Lung (tissue), 12 donors: ENCODE data around the gene COPG2. TPM values are rescaled to one million over a fixed set of nuclear protein-coding genes. Genes with fewer than 3 reads are reported as not detected.

Experiments
- ATAC-seq: fragments of 200-7000 bp; cut with Tn5 transposase; one replicate; pipeline ENCODE4 v1.9.1; 2020; ENCODE audit warnings: moderate number of reproducible peaks; ENCODE audit not compliant: insufficient read depth, low FRiP score
- DNase-seq, 3 donors: peaks; one replicate each; pipeline ENCODE4 v3.0.0-alpha.2; 2013 to 2017
- H3K27ac ChIP-seq, 2 donors: one replicate each; pipeline ENCODE4 v1.5.1; 2013; ENCODE audit warnings: mild to moderate bottlenecking in 2 of 2, moderate library complexity in 2 of 2, control low read depth in 1 of 2, inconsistent platforms in 1 of 2, low read depth in 1 of 2, low read length in 1 of 2
- H3K27me3 ChIP-seq, 3 donors: one replicate each; pipeline ENCODE4 v1.5.1; 2013; ENCODE audit warnings: low read length in 2 of 3; ENCODE audit not compliant: control insufficient read depth in 3 of 3, insufficient read depth in 3 of 3
- H3K36me3 ChIP-seq, 4 donors: one replicate each; pipeline ENCODE4 v1.5.1; 2013; ENCODE audit warnings: low read length in 4 of 4, mild to moderate bottlenecking in 1 of 4, moderate library complexity in 1 of 4; ENCODE audit not compliant: control insufficient read depth in 4 of 4, insufficient read depth in 4 of 4
- H3K4me1 ChIP-seq, 5 donors: one replicate each; pipeline ENCODE4 v1.5.1; 2013; ENCODE audit warnings: low read length in 5 of 5, mild to moderate bottlenecking in 2 of 5, moderate library complexity in 1 of 5; ENCODE audit not compliant: control insufficient read depth in 5 of 5, insufficient read depth in 5 of 5
- H3K4me3 ChIP-seq: one replicate; pipeline ENCODE4 v1.5.1; 2013; ENCODE audit warnings: mild to moderate bottlenecking, control low read depth, moderate library complexity
- H3K9ac ChIP-seq, 2 donors: one replicate each; pipeline ENCODE4 v1.5.1; 2013; ENCODE audit warnings: low read length in 2 of 2, control low read depth in 1 of 2; ENCODE audit not compliant: insufficient read depth in 1 of 2
- H3K9me3 ChIP-seq, 4 donors: one replicate each; pipeline ENCODE4 v1.5.1; 2013; ENCODE audit warnings: low read length in 3 of 4, mild to moderate bottlenecking in 1 of 4, moderate library complexity in 1 of 4; ENCODE audit not compliant: control insufficient read depth in 4 of 4, insufficient read depth in 3 of 4
- CTCF ChIP-seq: IDR thresholded peaks from 2 replicates; pipeline ENCODE4 v1.5.1; 2012; ENCODE audit warnings: mild to moderate bottlenecking; ENCODE audit errors: control extremely low read depth, extremely low read depth
- WGBS, 2 donors: extraction: QIAGEN DNeasy Blood & Tissue Kit; methylation state at CpG; one replicate each; pipeline ENCODE4 v1.1.7; 2013; 5-methylcytosine and 5-hydroxymethylcytosine counted together
- polyA plus RNA-seq, 2 donors: library from polyadenylated mRNA; stranded (reverse); fragments of 200-250 nt; gene quantifications; one replicate each; pipeline ENCODE4 v1.2.1, GENCODE V29; 2013
- total RNA-seq, 2 donors: library from RNA; depleted of rRNA in 1 of 2; stranded (reverse); fragments of >200 nt in 1 of 2; gene quantifications; one replicate each; pipeline ENCODE4 v1.2.1, GENCODE V29; 2014 to 2021
- donor health status: control.
- donor health status: control.
- donor health status: Bipolar disorder and iron deficiency.
- donor health status: healthy.
- donor health status: DM: yes; HTN: yes; CAD: no.

Gene COPG2
- total and polyA plus RNA-seq, 4 donors = 8.9 to 29.3 (median 16.8) TPM

GRCh38 chr7:130649004-130649790 is 19.4 kb downstream of the COPG2 start:
- ATAC-seq = no peak
- 90 to 93% methylated on average over 4 of the region's 4 CpGs for WGBS, 2 donors
- H3K36me3 ChIP-seq = peaks cover 0 to 5% (median 3%) of the 10 kb centered on the region in 4 donors

GRCh38 chr7:130648580-130648979 is 20.0 kb downstream of the COPG2 start:
- DNase-seq (no peak), ATAC-seq (no peak)
- Histone ChIP-seq H3K27me3 (no peaks in the 10 kb centered on the region), H3K36me3 (peaks cover 0 to 5% (median 3%) of the 10 kb centered on the region in 4 donors), H3K4me3 (no peak overlapping the region), H3K4me1 (no peaks in the 10 kb centered on the region), H3K27ac (no peak overlapping the region), H3K9ac (no peak overlapping the region), H3K9me3 (no peaks in the 10 kb centered on the region)
- no peak for TF ChIP-seq CTCF
- 84 to 88% methylated on average over 5 of the region's 5 CpGs for WGBS, 2 donors

More at GRCh38 chr7:130649004-130649790, 19.4 kb downstream of the COPG2 start:
- Histone ChIP-seq H3K27ac (no peak overlapping the region), H3K4me1 (no peaks in the 10 kb centered on the region), H3K9me3 (no peaks in the 10 kb centered on the region), H3K27me3 (no peaks in the 10 kb centered on the region), H3K9ac (no peak overlapping the region), H3K4me3 (no peak overlapping the region)
- no peak for TF ChIP-seq CTCF
- DNase-seq = no peak

GRCh38 chr7:130642383-130642782 is 26.2 kb downstream of the COPG2 start:
- Histone ChIP-seq H3K9me3 (peaks cover 0 to 3% (median 0%) of the 10 kb centered on the region in 4 donors), H3K9ac (no peak overlapping the region), H3K36me3 (peaks cover 0 to 12% (median 6%) of the 10 kb centered on the region in 4 donors), H3K27me3 (no peaks in the 10 kb centered on the region), H3K4me3 (no peak overlapping the region), H3K4me1 (no peaks in the 10 kb centered on the region), H3K27ac (no peak overlapping the region)
- DNase-seq = no peak
- TF ChIP-seq CTCF = no peak
- WGBS, 2 donors = 87 to 97% methylated on average over 4 of the region's 4 CpGs
- ATAC-seq = no peak
